IMR-90 (cell line): ENCODE measurements around the gene ATP2C2. TPM values are rescaled to one million over a fixed set of nuclear protein-coding genes. Genes with fewer than 3 reads are reported as not detected.

Source experiments
- ATAC-seq: fragments of 200-7000 bp; cut with Tn5 transposase; 2 replicates; pipeline ENCODE4 v1.9.1; 2020; ENCODE audit warnings: low read depth, mild to moderate bottlenecking, moderate library complexity
- BruUV-seq: library from RNA; stranded (reverse); fragments of 400-500 nt; replicated peaks from 2 replicates; lab custom pipeline; 2021; lab: Mats Ljungman, UMichigan
- CTCF ChIA-PET: fragments of 300-600 bp; formaldehyde crosslinking; extraction: SDS; loops from one replicate; lab custom pipeline; 2021; ENCODE audit warnings: antibody characterized with exemption; lab: Yijun Ruan, JAX
- POLR2A ChIA-PET: fragments of 300-600 bp; sonication (Branson Sonifier 250); formaldehyde crosslinking; loops from one replicate; lab custom pipeline; 2022; ENCODE audit warnings: antibody characterized with exemption; ENCODE audit not compliant: unreplicated experiment; lab: Charles Lee
- DNase-seq: peaks from one replicate; pipeline ENCODE4 v3.0.0; 2013
- H2AFZ ChIP-seq: replicated peaks from 2 replicates; pipeline ENCODE3; 2013; ENCODE audit warnings: low read length, mild to moderate bottlenecking; ENCODE audit not compliant: poor library complexity
- H2AK5ac ChIP-seq: 2 replicates; pipeline ENCODE4 v1.6.1; 2013; ENCODE audit warnings: low read depth, low read length, inconsistent platforms
- H2AK9ac ChIP-seq: replicated peaks from 2 replicates; pipeline ENCODE3; 2013; ENCODE audit warnings: mild to moderate bottlenecking, low read depth, low read length, moderate library complexity; ENCODE audit not compliant: poor library complexity
- H2BK120ac ChIP-seq: 2 replicates; pipeline ENCODE4 v1.6.1; 2013; ENCODE audit warnings: low read depth, low read length, inconsistent platforms
- H2BK15ac ChIP-seq: 3 replicates; pipeline ENCODE4 v1.6.1; 2013; ENCODE audit warnings: low read depth, low read length, inconsistent platforms
- H2BK20ac ChIP-seq: 2 replicates; pipeline ENCODE4 v1.6.1; 2013; ENCODE audit warnings: low read depth, mild to moderate bottlenecking, inconsistent platforms, low read length, moderate library complexity
- H2BK5ac ChIP-seq: 2 replicates; pipeline ENCODE4 v1.6.1; 2013; ENCODE audit warnings: mild to moderate bottlenecking, low read depth, low read length, inconsistent platforms; ENCODE audit not compliant: poor library complexity, severe bottlenecking
- H3K14ac ChIP-seq: replicated peaks from 2 replicates; pipeline ENCODE4 v1.6.1; 2013; ENCODE audit warnings: low read depth, low read length, inconsistent platforms
- H3K18ac ChIP-seq: 2 replicates; pipeline ENCODE4 v1.6.1; 2013; ENCODE audit warnings: low read depth, low read length, control low read depth
- H3K23ac ChIP-seq: 2 replicates; pipeline ENCODE4 v1.6.1; 2013; ENCODE audit warnings: low read depth, low read length, inconsistent platforms
- H3K27ac ChIP-seq: 2 replicates; pipeline ENCODE4 v1.5.1; 2013; ENCODE audit warnings: mild to moderate bottlenecking, control low read depth, low read length; ENCODE audit not compliant: insufficient read depth
- H3K27me3 ChIP-seq: 2 replicates; pipeline ENCODE4 v1.6.1; 2013; ENCODE audit warnings: low read length; ENCODE audit not compliant: control insufficient read depth, insufficient read depth
- H3K36me3 ChIP-seq: 2 replicates; pipeline ENCODE4 v1.6.1; 2013; ENCODE audit warnings: low read length, mixed read lengths; ENCODE audit not compliant: control insufficient read depth, insufficient read depth
- H3K4ac ChIP-seq: 2 replicates; pipeline ENCODE4 v1.6.1; 2013; ENCODE audit warnings: low read depth, low read length, inconsistent platforms
- H3K4me1 ChIP-seq: 2 replicates; pipeline ENCODE4 v1.6.1; 2013; ENCODE audit warnings: low read length, mixed read lengths; ENCODE audit not compliant: control insufficient read depth, insufficient read depth
- H3K4me2 ChIP-seq: 2 replicates; pipeline ENCODE4 v1.6.1; 2013; ENCODE audit warnings: low read depth, mild to moderate bottlenecking, control low read depth, low read length, moderate library complexity
- H3K4me3 ChIP-seq: 2 replicates; pipeline ENCODE4 v1.5.1; 2013; ENCODE audit warnings: low read depth, mild to moderate bottlenecking, control low read depth, low read length, moderate library complexity; ENCODE audit not compliant: insufficient read depth
- H3K56ac ChIP-seq: 2 replicates; pipeline ENCODE4 v1.6.1; 2013; ENCODE audit warnings: low read length, inconsistent platforms; ENCODE audit not compliant: insufficient read depth; ENCODE audit errors: extremely low read depth
- H3K79me1 ChIP-seq, 2 experiments: 2 replicates each; pipeline ENCODE4 v1.6.1; 2013; ENCODE audit warnings: low read length in 2 of 2, inconsistent platforms in 1 of 2, low read depth in 1 of 2
- H3K9ac ChIP-seq: 2 replicates; pipeline ENCODE4 v1.6.1; 2013; ENCODE audit warnings: low read depth, low read length, control low read depth
- H3K9me1 ChIP-seq: 2 replicates; pipeline ENCODE4 v1.6.1; 2013; ENCODE audit warnings: low read length, inconsistent platforms; ENCODE audit not compliant: insufficient read depth
- H3K9me3 ChIP-seq: 2 replicates; pipeline ENCODE4 v1.6.1; 2013; ENCODE audit warnings: low read length; ENCODE audit not compliant: control insufficient read depth, insufficient read depth
- H4K20me1 ChIP-seq: 2 replicates; pipeline ENCODE4 v1.6.1; 2013; ENCODE audit warnings: low read length, inconsistent platforms; ENCODE audit not compliant: insufficient read depth
- H4K5ac ChIP-seq: 2 replicates; pipeline ENCODE4 v1.6.1; 2013; ENCODE audit warnings: mild to moderate bottlenecking, low read depth, low read length, control low read depth
- H4K8ac ChIP-seq, 2 experiments: 2 replicates each; pipeline ENCODE4 v1.6.1; 2013; ENCODE audit warnings: low read depth in 2 of 2, low read length in 2 of 2, control low read depth in 1 of 2, inconsistent platforms in 1 of 2
- H4K91ac ChIP-seq: 2 replicates; pipeline ENCODE4 v1.6.1; 2013; ENCODE audit warnings: low read depth, low read length, inconsistent platforms; ENCODE audit not compliant: insufficient read depth
- BHLHE40 ChIP-seq: fragments of 150-350 bp; IDR thresholded peaks from 2 replicates; pipeline ENCODE4 v1.6.1; 2016; ENCODE audit warnings: mild to moderate bottlenecking, low read depth, low read length
- FOS ChIP-seq: fragments of 150-350 bp; IDR thresholded peaks from 2 replicates; pipeline ENCODE4 v1.6.1; 2016; ENCODE audit warnings: low read depth, low read length
- MAFK ChIP-seq: IDR thresholded peaks from 2 replicates; pipeline ENCODE4 v1.6.1; 2012; ENCODE audit warnings: low read depth, low read length, improper control_type of control experiment
- NFE2L2 ChIP-seq: fragments of 150-350 bp; IDR thresholded peaks from 2 replicates; pipeline ENCODE4 v1.6.1; 2016; ENCODE audit warnings: low read depth, mild to moderate bottlenecking, low read length
- POLR2A ChIP-seq: IDR thresholded peaks from 2 replicates; pipeline ENCODE4 v1.6.1; 2012; ENCODE audit warnings: mild to moderate bottlenecking, low read depth, low read length
- RCOR1 ChIP-seq: IDR thresholded peaks from 2 replicates; pipeline ENCODE4 v1.6.1; 2012; ENCODE audit warnings: mild to moderate bottlenecking, low read length, improper control_type of control experiment; ENCODE audit not compliant: insufficient replicate concordance
- SMC3 ChIP-seq: fragments of 150-350 bp; IDR thresholded peaks from 2 replicates; pipeline ENCODE4 v1.6.1; 2016; ENCODE audit warnings: low read depth, mild to moderate bottlenecking, antibody characterized with exemption, low read length, moderate library complexity
- WGBS, 2 experiments: methylation state at CpG; one replicate each; pipeline versions ENCODE4 v1.1.5 to v1.1.7; 2013; ENCODE audit warnings: missing lambda C conversion rate in 2 of 2; ENCODE audit not compliant: insufficient read length in 1 of 2; ENCODE audit errors: extremely low coverage in 2 of 2; 5-methylcytosine and 5-hydroxymethylcytosine counted together
- dilution Hi-C: fragments of 300-500 bp; cut with HindIII; formaldehyde crosslinking; loops from one replicate; pipeline ENCODE4 v1.14.3; 2018; ENCODE audit warnings: low sequenced_read_pairs; ENCODE audit not compliant: unreplicated experiment
- in situ Hi-C: fragments of 300-500 bp; cut with MboI; formaldehyde crosslinking; loops from 3 replicates; pipeline ENCODE4 v1.14.3; 2019; ENCODE audit warnings: low sequenced_read_pairs, inconsistent platforms, mixed read lengths
- intact Hi-C: fragments of 100-400 bp; cut with micrococcal nuclease; formaldehyde crosslinking; loops from 2 replicates; pipeline ENCODE4 v1.10.0; 2022
- polyA plus RNA-seq, 3 experiments: library from polyadenylated mRNA; depleted of rRNA; stranded (reverse); fragments of >200 nt; gene quantifications; 2 replicates each; pipeline ENCODE4 v1.2.3, GENCODE V29; 2012; ENCODE audit warnings: low replicate concordance in 1 of 3
- total RNA-seq: library from RNA; depleted of rRNA; stranded (reverse); fragments of >200 nt; gene quantifications from 2 replicates; pipeline ENCODE4 v1.2.3, GENCODE V29; 2012
- TF ChIP-seq, protein P1 (sequence below): fragments of 150-350 bp; IDR thresholded peaks from 2 replicates; pipeline ENCODE4 v1.6.1; 2016; ENCODE audit warnings: low read depth, mild to moderate bottlenecking, low read length, moderate library complexity, borderline replicate concordance
- TF ChIP-seq, protein P2 (sequence below): conservative IDR thresholded peaks from 2 replicates; pipeline ENCODE4 v1.5.1; 2012; ENCODE audit warnings: mild to moderate bottlenecking, low read depth, low read length, improper control_type of control experiment

The ATP2C2 gene
- total and polyA plus RNA-seq, 2 of the 4 experiments (the other 2 are of a cell fraction): not detected

DNA sequence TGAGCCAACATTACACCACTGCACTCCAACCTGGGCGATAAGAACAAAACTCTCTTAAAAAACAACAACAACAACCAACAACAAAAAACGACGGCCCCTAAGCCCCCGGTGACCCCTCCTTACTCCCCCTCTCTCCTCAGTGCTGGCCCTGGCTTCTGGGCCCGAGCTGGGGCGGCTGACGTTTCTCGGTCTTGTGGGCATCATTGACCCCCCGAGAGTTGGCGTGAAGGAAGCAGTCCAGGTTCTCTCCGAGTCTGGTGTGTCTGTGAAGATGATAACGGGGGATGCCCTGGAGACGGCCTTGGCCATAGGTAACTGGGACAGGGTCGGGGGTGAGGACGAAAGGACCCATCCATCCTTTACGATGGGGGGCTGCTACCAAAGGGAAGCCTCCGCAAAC, 83.4 kb downstream of the ATP2C2 start:
- H3K14ac ChIP-seq: no peak overlapping the region
- ChIA-PET CTCF (no interaction called here), POLR2A (no interaction called here)
- no peak overlapping the region for H3K56ac ChIP-seq
- no peak overlapping the region for H3K4me3 ChIP-seq
- no peak overlapping the region for H4K8ac ChIP-seq
- no peak overlapping the region for H3K4ac ChIP-seq
- no peak overlapping the region for H2BK20ac ChIP-seq
- no peak overlapping the region for H4K91ac ChIP-seq
- no peak overlapping the region for H2BK15ac ChIP-seq
- H2BK5ac ChIP-seq: no peak overlapping the region
- H3K36me3 ChIP-seq: no peaks in the 10 kb centered on the region
- H4K20me1 ChIP-seq: peaks cover under 1% of the 10 kb centered on the region; the same call in 1 of the 2 replicates
- no peaks in the 10 kb centered on the region for H3K9me3 ChIP-seq
- no peak overlapping the region for H4K5ac ChIP-seq
- H3K79me1 ChIP-seq: no peaks in the 10 kb centered on the region
- DNase-seq: no peak
- H3K4me1 ChIP-seq: no peaks in the 10 kb centered on the region
- no peak overlapping the region for H3K18ac ChIP-seq
- H3K27ac ChIP-seq: no peak overlapping the region
- dilution Hi-C loops: no loop called here
- peak overlapping the region; percentile 11 for H2AFZ ChIP-seq
- no CpG with 5 or more reads among the region's 17 CpGs for WGBS, 2 experiments
- no peak overlapping the region for H2AK5ac ChIP-seq
- H2BK120ac ChIP-seq: no peak overlapping the region
- no peak overlapping the region for H3K4me2 ChIP-seq
- ATAC-seq: no peak
- no peak for TF ChIP-seq MAFK
- no peak for TF ChIP-seq NFE2L2
- no peak for TF ChIP-seq FOS
- TF ChIP-seq, protein P1, sequence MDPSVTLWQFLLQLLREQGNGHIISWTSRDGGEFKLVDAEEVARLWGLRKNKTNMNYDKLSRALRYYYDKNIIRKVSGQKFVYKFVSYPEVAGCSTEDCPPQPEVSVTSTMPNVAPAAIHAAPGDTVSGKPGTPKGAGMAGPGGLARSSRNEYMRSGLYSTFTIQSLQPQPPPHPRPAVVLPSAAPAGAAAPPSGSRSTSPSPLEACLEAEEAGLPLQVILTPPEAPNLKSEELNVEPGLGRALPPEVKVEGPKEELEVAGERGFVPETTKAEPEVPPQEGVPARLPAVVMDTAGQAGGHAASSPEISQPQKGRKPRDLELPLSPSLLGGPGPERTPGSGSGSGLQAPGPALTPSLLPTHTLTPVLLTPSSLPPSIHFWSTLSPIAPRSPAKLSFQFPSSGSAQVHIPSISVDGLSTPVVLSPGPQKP: no peak
- no peak for TF ChIP-seq POLR2A
- TF ChIP-seq, protein P2, sequence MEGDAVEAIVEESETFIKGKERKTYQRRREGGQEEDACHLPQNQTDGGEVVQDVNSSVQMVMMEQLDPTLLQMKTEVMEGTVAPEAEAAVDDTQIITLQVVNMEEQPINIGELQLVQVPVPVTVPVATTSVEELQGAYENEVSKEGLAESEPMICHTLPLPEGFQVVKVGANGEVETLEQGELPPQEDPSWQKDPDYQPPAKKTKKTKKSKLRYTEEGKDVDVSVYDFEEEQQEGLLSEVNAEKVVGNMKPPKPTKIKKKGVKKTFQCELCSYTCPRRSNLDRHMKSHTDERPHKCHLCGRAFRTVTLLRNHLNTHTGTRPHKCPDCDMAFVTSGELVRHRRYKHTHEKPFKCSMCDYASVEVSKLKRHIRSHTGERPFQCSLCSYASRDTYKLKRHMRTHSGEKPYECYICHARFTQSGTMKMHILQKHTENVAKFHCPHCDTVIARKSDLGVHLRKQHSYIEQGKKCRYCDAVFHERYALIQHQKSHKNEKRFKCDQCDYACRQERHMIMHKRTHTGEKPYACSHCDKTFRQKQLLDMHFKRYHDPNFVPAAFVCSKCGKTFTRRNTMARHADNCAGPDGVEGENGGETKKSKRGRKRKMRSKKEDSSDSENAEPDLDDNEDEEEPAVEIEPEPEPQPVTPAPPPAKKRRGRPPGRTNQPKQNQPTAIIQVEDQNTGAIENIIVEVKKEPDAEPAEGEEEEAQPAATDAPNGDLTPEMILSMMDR: no peak
- no peak for TF ChIP-seq SMC3
- TF ChIP-seq RCOR1: no peak
- no peak for TF ChIP-seq BHLHE40
- H2AK9ac ChIP-seq: no peak overlapping the region
- H3K27me3 ChIP-seq: no peaks in the 10 kb centered on the region
- BruUV-seq: no TSS peak
- intact Hi-C loops: no loop called here
- H3K9ac ChIP-seq: no peak overlapping the region
- in situ Hi-C loops: no loop called here
- no peak overlapping the region for H3K23ac ChIP-seq
- peaks cover 12% of the 10 kb centered on the region for H3K9me1 ChIP-seq
